Occipital lobe (tissue), 2 donors: ENCODE data around the gene SLC38A2. TPM values are rescaled to one million over a fixed set of nuclear protein-coding genes. Genes with fewer than 3 reads are reported as not detected.
"Not testable (repeated sequence)": the region's sequence is repeated elsewhere in the genome, so short reads cannot be mapped to it uniquely, and the experiment has no call there.

Experiments used
- DNase-seq: peaks from one replicate; lab custom pipeline; 2025; lab: John Stamatoyannopoulos, UW
- total RNA-seq: library from RNA; depleted of rRNA; stranded (reverse); fragments of >200 nt; gene quantifications from one replicate; pipeline ENCODE4 v1.2.3, GENCODE V29; 2014

SLC38A2 gene
- total RNA-seq, result 259 TPM

GRCh38 chr12:46372544-46373300 lies at the start of gene SLC38A2:
Gene SLC38A2, minus strand, starts transcription at chr12:46372773. Its CDS starts 1,480 bp downstream, at chr12:46371293.
- peak; percentile 94 for DNase-seq

DNA sequence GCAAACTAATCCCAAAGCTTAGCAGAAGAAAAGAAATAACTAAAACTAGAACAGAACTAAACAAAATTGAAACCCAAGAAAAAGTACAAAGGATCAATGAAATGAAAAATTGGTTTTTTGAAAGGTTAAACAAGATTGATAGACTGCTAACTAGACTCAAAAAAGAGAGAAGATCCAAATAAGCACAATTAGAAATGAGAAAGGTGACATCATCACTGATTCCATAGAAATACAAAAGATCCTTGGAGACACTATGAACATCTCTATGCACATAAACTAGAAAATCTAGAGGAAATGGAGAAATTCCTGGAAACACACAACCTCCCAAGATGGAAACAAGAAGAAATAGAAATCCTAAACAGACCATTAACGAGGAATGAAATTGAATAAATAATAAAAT lies 47.1 kb upstream of the SLC38A2 start:
- DNase-seq, result no peak

DNA sequence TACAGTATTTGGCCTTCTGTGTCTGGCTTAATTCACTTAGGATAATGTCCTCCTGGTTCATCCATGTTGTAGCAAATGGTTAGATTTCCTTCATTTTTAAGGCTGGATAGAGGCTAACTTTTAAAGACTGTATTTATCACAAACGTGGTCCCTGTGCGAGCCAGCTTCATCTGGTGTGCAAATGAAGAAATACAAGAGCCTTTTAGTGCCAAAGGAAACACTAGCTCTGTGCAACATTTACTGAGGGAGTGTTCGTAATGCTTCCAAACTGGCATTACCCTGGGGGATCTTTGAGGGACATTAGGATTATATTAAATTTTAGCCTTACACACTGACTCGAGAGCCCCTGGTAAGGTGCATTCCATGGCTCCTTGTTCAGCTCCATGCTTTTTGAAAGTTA lies 43.0 kb upstream of the SLC38A2 start:
- DNase-seq, result no peak

DNA sequence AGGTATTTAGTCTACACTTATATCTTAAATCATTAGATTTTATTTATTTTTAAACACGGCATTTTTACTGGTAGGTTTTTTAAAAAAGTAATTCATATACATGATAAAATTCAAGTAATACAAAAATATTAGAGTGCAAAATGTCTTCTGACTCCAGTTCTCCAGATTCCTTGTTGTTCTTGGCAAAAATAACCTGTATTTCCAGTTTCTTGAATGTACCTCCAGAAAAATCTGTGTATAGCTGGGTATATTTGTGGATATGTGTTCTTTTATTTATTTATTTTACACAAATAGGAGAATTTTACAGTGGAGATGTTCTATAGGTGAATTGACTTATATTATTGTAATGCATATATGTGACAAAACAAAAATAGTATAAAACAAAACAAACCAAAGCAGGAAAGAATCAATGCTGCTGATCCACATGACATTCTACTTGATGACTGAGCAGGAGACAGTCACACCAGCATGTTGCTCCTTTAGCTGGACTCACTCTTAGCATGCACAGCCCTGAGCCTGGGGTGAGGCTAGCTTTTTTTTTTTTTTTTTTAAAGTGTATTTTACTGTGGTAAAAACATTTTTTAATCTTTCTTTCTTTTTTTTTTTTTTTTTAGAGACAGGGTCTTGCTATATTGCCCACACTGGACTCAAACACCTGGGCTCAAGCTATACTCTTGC lies 42.2 kb upstream of the SLC38A2 start:
- DNase-seq, result no peak

DNA sequence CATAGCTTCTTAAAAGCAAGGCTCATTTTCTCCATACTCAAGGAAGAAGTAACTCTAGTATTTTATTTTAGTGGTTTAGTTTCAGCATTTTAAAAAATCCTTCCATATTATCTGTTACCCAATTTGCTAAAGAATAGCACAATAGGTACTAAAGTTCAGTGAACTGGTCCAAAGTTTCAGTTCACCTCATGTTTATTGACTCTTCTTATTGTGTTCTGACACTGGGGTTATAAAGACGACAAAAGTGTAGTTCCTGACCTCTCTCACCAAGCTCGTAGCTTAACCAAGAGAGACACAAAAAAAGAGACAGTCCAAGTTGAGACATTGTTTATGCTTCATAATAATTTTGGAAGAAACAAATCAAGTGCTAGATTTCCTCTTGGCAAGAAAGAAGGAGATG lies 40.8 kb upstream of the SLC38A2 start:
- DNase-seq, result no peak

- no peak for DNase-seq
These were observed 40.3 kb upstream of the SLC38A2 start for GRCh38 chr12:46412857-46413256.

- DNase-seq, result no peak
These were observed 37.9 kb upstream of the SLC38A2 start for GRCh38 chr12:46410495-46410894.

- no peak for DNase-seq
These were observed 37.4 kb upstream of the SLC38A2 start for GRCh38 chr12:46409974-46410373.

- no peak for DNase-seq
These were observed 36.8 kb upstream of the SLC38A2 start for GRCh38 chr12:46409342-46409741.

DNA sequence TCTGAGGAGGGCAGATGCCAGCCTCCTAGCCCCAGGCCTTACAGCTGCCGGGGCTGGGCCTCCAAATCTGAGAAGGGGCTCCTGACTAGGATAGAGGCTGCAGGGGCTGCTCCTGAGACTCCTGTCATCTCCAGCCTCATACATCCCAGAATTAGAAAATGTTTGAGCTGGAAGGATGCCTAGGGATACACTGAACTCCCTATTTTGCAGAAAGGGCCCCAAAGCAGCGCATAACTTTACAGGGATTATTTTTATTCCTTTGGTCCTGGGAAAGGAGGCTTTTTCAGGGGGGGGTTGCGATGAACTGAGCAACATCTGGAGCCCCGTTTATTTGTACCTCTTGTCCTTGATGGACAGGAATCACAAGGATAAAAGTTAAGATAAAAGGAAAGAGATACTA lies 35.9 kb upstream of the SLC38A2 start:
- no peak for DNase-seq

DNA sequence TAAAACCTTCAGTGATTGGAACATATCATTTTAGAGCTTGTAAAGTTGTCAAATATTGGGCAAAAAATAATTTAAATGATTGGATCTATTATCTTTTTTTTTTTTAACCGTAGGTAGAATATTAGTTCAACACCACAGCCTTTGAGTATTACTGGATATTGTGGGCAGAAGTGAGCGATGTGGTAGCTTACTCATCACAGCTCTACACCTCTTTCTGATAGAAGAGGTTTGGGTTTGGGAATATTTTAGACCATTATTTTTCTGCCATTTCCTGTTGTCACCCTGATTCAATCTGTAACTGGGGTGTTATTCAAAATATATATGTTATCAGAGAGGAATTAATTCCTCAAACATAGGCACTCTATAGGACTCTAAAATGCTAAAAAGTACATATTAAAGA lies 34.8 kb upstream of the SLC38A2 start:
- no peak for DNase-seq

DNA sequence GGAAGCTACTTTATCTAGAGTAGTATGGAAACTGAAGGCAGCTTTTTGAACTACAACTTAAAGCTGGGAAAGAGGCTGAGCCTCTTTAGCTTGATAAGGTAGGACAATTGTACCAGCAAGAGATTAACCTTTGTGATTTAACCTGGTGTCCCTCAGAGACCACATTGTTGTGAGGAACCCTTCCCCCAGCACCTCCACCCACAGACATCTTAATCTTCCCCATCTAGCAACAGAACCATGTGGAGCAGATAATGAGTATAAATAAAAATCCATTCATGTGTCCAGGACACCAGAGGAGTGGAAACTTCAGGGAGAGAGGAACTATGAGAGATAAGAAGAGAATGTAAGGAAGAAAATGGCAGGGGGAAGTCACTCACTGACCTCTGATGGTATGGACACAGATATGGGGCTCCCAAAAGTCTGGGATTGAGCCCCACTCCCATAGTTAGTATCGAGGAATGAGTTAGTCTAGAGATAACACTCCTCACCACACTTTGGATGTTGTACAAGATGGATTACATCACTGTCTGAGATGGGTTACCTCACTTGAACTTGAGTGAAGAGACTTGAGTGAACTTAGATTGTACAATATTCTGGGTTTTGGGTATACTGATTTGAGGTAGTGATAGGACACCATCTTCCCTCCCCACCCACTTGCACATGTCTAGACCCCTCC lies 33.9 kb upstream of the SLC38A2 start:
- DNase-seq, result no peak

DNA sequence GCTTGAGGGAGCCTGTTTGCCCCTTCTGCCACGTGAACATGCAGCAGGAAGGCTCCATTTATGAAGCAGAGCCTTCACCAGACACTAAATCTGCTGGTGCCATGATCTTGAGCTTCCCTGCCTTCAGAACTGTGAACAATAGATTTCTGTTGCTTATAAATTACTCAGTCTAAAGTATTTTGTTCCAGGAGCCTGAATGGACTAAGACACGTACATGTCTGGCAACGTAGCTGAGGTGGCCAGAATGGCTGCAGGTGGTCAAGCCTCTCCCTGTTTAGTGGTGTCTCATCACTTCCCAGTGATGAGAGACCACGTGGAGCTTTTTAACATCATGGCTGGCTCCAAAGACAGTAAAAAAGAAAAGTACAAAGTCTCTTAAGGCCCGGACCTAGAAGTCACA lies 32.2 kb upstream of the SLC38A2 start:
- no peak for DNase-seq

DNA sequence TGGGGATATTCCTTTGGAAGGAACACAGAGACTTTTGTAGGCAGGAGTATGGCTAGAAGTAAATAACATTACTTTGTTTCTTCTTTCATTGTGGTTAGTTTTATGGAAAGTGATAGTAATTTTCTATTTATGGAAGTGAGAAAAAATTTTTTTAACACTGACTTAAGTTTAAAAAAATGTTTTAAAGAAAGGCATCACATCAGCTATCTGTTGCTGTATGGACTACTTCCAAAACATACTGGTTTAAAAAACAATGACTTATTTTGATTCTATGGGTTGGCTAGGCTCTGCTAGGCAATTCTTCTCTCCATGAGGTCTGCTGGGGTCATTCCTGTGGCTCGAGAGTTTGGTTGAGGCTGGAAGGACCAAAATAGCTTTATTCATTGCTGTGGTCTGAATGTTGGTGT lies 31.7 kb upstream of the SLC38A2 start:
- DNase-seq, result no peak

DNA sequence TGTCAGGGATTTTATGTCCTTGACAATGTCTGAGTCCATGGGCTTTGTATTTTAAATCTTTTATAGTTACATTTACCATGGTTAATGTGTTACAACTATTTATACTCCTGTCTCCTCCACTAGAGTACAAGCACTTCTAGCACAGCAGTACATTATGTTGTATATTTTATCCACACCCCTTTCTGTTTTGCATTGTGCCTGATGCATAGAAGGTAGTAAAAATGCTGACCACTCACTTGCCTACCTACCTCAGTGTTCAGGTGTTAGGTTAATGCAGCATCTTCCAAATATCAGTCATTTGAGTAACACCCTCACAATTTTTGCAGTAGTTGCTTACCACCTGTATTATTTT lies 31.1 kb upstream of the SLC38A2 start:
- DNase-seq, result no peak

DNA sequence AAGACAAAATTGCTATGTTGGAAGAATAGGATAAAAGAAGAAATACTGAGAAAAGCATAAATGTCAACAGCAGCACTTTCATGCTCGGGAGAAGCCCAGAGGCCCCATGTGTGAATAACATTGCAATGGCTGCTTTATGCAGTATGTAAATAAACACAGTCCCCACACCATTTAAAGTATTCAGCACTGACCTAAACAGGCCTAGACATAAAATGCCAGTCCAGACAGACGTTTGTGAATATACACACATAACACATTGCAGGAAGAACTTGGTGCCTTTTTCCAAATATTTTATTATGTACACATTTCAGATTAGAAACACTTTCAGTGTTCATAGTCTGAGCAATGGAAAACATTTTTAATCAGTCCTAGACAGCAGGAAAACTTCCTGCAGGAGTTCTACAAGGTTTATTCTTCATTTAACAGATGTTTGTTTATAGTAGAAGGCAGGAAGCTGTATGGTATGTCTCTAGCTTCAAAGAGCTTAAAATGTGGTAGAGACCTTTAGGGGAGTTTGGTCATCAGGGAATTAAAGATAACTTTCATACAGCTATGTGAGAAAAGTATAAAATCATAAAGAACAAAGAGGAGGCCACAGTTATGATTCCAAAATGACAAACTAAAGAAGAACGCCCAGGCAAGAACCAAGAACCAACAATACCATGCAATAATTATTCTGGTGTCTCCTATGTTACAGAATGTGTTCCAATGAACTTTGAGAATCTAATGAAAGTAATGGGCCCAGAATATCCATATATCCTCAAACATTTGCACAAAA lies 30.6 kb upstream of the SLC38A2 start:
- DNase-seq, result no peak

- no peak for DNase-seq
These were observed 29.9 kb upstream of the SLC38A2 start for GRCh38 chr12:46402451-46402850.

DNA sequence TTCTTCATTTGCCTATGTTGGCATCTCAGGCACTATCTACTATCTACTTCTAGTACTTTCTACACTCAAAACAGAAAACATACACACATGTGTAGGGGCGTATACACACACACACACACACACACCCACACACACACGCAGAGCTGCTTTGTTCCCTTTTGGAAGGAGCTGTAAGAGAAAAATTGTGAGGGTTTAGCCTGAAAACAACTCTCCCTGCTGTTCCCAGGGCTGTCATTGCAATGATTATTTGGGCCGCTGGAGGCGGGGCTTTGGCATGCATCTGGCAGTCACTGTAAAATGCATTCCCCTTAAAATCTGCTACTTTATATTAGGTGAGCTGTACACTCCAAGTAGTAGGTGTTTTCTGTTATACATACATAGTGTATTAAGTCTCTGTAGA lies 29.1 kb upstream of the SLC38A2 start:
- DNase-seq, result no peak

GRCh38 chr12:46400406-46400805 lies 27.8 kb upstream of the SLC38A2 start:
- no peak for DNase-seq

GRCh38 chr12:46399461-46400248 lies 27.1 kb upstream of the SLC38A2 start:
- DNase-seq, result not testable (repeated sequence)

DNA sequence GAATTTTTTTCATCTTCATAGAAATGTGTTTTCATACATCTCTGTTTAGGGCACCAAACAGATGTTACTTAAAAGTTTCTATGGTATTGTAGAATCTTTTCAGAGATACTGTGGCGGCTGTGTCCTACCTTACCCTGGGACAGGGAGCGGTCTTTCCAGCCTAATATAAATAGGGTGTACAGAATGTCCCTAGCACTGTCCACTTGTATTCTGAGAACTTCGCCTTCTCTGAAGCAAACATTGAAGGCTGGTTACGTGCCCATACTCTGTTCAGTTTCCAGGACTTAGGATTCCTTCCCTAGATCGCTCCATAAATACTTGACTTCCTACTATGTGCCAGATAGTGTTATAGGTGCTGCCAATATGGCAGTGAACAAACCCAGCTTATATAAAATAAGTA lies 24.3 kb upstream of the SLC38A2 start:
- DNase-seq, result no peak
